Type B pancreatic cell (in vitro differentiated cells): ENCODE measurements around the gene GPRIN2. TPM values are rescaled to one million over a fixed set of nuclear protein-coding genes. Genes with fewer than 3 reads are reported as not detected.
"Not testable (repeated sequence)": the region's sequence is repeated elsewhere in the genome, so short reads cannot be mapped to it uniquely, and the experiment has no call there.

Source experiments
- DNase-seq: peaks from one replicate; pipeline ENCODE4 v3.0.0; 2021; ENCODE audit warnings: mixed read lengths; ENCODE audit not compliant: unreplicated experiment; ENCODE audit errors: extremely low spot score
- H3K27ac Mint-ChIP-seq: 2 replicates; pipeline ENCODE4 v1.8.0; 2021; ENCODE audit warnings: mild to moderate bottlenecking, mixed read lengths
- H3K27me3 Mint-ChIP-seq: 2 replicates; pipeline ENCODE4 v1.8.0; 2021; ENCODE audit warnings: mixed read lengths
- H3K36me3 Mint-ChIP-seq: 2 replicates; pipeline ENCODE4 v1.8.0; 2021; ENCODE audit warnings: mixed read lengths
- H3K4me1 Mint-ChIP-seq: one replicate; pipeline ENCODE4 v1.8.0; 2021; ENCODE audit warnings: mixed read lengths; ENCODE audit not compliant: unreplicated experiment
- H3K4me3 Mint-ChIP-seq: 2 replicates; pipeline ENCODE4 v1.8.0; 2021; ENCODE audit warnings: mild to moderate bottlenecking, mixed read lengths
- H3K9me3 Mint-ChIP-seq: 2 replicates; pipeline ENCODE4 v1.8.0; 2021; ENCODE audit warnings: mixed read lengths
- total RNA-seq: library from RNA; stranded (reverse); gene quantifications from 2 replicates; pipeline ENCODE4 v1.2.1, GENCODE V29; 2021; ENCODE audit warnings: low replicate concordance

The GPRIN2 gene
- total RNA-seq, 1 donor from 2014 or later: 7.0 TPM

DNA sequence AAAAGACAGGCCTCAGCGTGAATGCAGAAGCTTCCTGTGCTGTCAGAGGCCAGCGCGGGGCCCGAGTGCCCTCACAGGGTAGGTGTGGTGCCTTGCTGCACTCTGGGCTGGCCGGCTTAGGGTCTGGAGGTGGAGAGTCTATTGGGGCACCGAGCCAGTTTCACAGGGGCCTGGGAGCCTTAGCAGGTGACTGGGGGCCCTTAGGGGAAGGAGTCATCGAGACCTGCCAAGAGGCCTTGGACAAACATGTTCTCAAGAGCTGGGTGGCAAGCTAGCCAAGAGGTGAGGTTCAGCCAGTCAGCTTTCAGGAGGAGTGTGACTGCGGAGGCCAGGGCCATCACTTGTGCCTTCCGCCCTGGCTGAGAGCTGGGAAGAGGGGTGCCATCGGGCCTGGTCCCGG, 26.1 kb upstream of the GPRIN2 start:
- DNase-seq, H3K4me1 Mint-ChIP-seq, H3K27me3 Mint-ChIP-seq, H3K36me3 Mint-ChIP-seq, H3K27ac Mint-ChIP-seq, H3K9me3 Mint-ChIP-seq, H3K4me3 Mint-ChIP-seq: not testable (repeated sequence)

DNA sequence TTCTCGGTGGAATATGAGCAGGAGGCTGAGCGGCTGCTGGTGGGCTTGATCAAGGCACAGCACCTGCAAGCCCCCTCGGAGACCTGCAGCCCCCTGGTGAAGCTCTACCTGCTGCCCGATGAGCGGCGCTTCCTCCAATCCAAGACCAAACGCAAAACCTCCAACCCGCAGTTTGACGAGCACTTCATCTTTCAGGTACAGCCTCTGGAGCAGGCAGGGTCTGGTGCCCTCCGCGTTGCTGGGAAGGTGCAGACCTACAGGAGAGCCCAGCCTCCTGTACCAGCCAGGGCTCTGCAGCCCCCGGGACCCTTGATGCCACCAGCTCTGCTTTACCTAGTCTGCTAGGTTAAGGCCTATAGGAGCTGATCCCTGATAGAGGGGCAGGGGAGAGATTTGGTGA, 25.5 kb upstream of the GPRIN2 start:
- H3K9me3 Mint-ChIP-seq, H3K27me3 Mint-ChIP-seq, H3K27ac Mint-ChIP-seq, DNase-seq, H3K4me3 Mint-ChIP-seq, H3K36me3 Mint-ChIP-seq, H3K4me1 Mint-ChIP-seq: not testable (repeated sequence)

DNA sequence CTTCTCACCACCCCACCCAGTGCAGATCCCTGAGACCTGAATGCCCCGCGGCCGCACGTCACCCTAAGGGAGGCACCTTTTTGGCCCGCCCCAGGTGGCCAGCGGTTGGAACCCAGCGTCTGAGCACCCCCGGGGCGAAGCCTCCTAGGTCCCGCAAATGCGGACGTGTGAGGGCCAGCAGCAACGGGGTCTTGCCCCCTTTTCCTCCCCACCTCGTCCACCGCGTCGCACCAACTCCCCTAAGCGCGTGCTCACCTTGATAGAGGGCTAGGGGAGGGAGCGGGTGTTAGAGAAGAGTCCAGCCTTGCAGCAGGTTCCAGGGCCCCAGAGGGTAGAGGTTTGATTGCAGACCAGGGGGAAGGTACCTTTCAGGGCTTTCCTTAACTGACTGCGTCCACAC, 22.9 kb upstream of the GPRIN2 start:
- not testable (repeated sequence) for H3K4me3 Mint-ChIP-seq, H3K27ac Mint-ChIP-seq, H3K36me3 Mint-ChIP-seq, H3K27me3 Mint-ChIP-seq, H3K9me3 Mint-ChIP-seq, H3K4me1 Mint-ChIP-seq
- peak; percentile 10 for DNase-seq

DNA sequence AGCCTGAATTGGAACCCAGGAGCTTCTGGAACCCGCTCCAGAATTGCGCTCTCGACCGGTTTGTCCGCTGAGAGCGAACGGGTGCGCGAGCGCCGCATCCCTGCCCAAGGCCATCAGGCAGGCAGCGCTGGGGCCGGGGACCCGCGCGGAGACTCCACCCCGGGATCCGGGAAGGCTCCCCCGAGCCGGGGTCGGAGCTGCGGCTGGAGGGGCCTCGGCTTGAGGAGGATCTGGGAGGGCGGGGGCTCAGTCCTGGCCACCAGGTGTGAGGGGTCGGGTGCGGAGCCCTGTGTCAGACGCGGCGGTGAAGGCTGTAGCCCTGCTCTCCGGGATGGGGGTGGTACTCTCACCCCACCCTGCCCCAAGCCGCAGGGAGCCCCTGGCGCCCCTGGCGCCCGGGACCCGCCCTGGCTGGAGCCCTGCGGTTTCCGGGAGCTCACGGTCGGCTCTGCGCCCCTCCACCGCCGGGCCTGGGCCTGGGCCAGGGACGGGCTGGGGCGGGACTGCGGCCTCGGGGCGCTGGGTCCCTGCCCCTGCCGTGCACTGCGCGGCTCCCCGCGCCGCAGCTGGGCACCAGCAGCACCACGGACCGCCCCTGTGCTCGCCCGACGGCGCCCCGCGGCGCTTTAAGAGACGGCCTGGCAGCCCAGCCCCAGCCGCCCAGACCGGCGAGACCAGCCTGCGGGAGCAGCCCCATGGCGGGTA, 22.2 kb upstream of the GPRIN2 start, which contains the start of gene SYT15:
SYT15 (plus strand) TSS at position 655 of the 705 bp plus-strand sequence; CDS start at position 696, 41 bp downstream.
- H3K27ac Mint-ChIP-seq, H3K4me3 Mint-ChIP-seq, H3K4me1 Mint-ChIP-seq, H3K9me3 Mint-ChIP-seq, H3K27me3 Mint-ChIP-seq, H3K36me3 Mint-ChIP-seq: not testable (repeated sequence)
- peak; percentile 31 for DNase-seq

DNA sequence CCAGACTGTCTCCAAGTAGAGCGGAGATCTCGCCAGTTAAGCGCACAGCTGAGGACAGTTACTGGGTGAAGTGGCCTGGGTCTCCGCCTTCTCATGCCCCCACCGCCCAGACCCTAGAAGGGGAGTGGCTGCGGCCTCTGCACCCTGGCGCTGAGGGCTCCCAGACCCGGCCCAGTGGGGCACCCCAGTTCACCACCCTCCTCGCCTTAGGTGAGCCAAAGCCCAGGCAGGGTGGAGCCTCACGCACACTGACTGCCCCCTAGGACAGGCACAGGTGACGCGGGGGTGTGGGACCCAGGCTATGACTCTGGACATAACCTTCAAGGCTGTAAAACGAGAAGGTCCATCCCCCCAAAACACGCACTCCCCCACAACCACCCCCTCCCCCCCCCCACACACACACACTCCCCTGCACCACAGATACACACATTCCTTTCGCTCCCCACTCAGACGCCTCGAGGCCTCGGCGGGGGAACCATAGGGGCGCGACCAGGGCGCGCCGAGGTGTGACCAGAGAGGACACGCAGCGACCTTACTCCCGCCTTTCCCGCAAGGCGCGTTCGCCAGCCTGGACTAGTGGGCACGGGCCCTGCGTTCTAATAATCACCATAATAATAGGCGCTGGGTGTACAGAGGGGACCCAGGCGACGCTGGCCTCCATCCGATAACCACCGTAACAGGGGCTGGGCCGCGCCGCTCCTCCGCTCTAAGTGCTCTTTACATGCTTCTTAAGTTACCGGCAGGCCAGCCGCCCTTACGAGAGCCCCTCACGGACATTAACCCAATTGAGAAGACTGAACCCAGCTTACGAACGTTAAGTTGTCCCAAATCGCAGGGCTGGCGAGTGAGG, 21.4 kb upstream of the GPRIN2 start:
- H3K36me3 Mint-ChIP-seq, H3K27me3 Mint-ChIP-seq, H3K9me3 Mint-ChIP-seq, H3K27ac Mint-ChIP-seq, H3K4me1 Mint-ChIP-seq, H3K4me3 Mint-ChIP-seq: not testable (repeated sequence)
- peak; percentile 59 for DNase-seq

DNA sequence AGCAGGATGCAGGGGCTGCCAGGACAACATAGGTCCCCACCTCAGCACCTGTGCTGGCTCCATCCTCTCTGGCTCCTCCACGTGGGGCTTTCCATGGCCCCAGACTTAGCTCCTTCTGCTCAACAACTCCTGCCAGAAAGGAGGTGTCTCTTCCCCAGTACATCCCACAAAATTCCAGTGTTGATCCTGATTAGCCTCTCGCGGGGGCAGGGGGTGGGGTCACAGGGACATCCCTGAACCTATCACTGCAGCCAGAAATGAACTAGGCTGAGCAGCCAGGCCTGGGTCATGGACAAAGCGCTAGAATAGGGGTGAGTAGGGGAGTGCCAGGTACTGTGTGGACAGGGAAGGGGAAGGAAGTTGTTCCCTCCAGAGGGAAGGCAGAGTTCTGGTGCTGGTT, 17.4 kb upstream of the GPRIN2 start:
- H3K4me1 Mint-ChIP-seq, H3K9me3 Mint-ChIP-seq, H3K27ac Mint-ChIP-seq, H3K4me3 Mint-ChIP-seq, H3K27me3 Mint-ChIP-seq, H3K36me3 Mint-ChIP-seq: not testable (repeated sequence)
- peak; percentile 24 for DNase-seq

DNA sequence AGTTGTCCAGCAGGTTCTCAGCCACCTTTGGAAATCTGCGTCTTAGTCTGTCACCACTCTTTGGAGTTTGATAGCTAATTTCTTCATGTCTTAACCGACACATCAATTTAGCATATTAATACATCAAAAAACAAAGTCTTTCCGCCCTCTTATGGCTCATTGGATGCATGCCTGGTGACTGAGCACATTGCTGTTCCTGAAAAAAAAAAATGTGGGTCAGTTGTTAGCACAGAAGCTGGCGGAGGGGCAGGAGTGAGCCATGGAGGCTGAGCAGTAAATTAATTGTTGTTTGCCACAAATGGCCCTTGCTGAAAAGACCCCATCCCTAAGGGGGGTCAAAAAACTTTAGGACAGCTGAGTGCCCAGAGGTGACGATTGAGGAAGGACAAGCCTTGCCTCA, 16.9 kb upstream of the GPRIN2 start:
- H3K27ac Mint-ChIP-seq, H3K36me3 Mint-ChIP-seq, H3K27me3 Mint-ChIP-seq, H3K4me3 Mint-ChIP-seq, H3K4me1 Mint-ChIP-seq, H3K9me3 Mint-ChIP-seq: not testable (repeated sequence)
- DNase-seq: peak; percentile 6

DNA sequence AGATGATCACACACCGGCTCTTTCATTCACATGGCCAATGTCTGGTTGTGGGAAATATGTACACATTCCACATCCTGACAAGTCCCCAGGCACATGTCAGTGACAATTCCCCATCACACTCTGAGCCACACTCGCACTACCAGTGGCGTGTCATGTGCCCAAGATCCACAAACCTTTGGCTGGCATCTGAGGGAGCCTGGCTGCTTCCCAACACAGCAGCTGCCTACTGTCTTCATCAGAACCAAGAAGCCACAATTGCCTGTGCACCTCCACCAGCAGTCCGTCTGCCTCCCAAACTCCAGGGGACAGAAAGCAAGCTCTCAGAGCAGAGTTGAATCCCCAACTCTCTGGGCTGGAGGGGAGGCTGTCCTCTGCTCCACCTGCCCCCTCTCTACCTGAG, 16.3 kb upstream of the GPRIN2 start:
- H3K36me3 Mint-ChIP-seq, H3K27ac Mint-ChIP-seq, H3K27me3 Mint-ChIP-seq, H3K4me3 Mint-ChIP-seq, H3K4me1 Mint-ChIP-seq, H3K9me3 Mint-ChIP-seq: not testable (repeated sequence)
- peak; percentile 8 for DNase-seq

DNA sequence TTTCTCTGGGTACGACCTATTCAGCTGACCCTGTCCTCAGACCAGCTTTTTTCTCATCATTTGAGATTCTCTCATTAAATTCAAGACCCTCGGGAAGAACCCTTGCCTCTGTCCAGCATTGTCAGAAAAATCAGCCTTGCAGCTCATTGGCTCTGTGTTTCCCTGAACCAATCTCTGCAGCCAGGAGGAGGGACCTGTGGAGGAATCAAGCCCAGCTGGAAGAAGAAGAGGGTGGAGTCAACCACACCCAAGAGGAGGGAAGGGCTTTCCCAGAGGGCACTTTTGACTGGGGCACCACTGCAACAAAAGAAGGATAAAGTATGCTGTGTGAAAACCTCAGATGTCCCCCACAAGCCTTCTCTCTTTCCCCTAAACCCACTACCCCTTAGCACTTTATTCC, 14.2 kb upstream of the GPRIN2 start:
- H3K9me3 Mint-ChIP-seq, H3K4me3 Mint-ChIP-seq, DNase-seq, H3K27ac Mint-ChIP-seq, H3K27me3 Mint-ChIP-seq, H3K36me3 Mint-ChIP-seq, H3K4me1 Mint-ChIP-seq: not testable (repeated sequence)

DNA sequence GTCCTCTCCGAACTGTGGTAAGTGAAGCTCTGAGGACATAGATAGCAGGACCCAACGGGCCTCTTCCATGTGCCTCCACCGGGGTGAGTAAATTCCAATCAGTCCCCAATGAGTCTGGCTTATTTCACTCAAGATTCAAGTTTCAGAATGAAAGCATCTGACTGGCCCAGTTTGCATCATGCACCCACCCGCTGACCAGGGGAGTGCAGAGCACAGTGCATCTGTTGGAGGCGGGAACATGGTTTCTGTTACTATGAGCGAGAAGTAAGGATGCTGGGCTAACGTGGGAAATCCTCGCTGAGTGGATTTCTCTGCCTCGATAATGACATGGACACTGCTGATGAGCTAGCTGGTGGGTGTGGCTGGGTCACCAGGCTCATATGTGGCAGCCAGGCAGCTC, 10.7 kb upstream of the GPRIN2 start:
- H3K27me3 Mint-ChIP-seq, H3K27ac Mint-ChIP-seq, H3K4me3 Mint-ChIP-seq, H3K36me3 Mint-ChIP-seq, H3K9me3 Mint-ChIP-seq, H3K4me1 Mint-ChIP-seq, DNase-seq: not testable (repeated sequence)
